AG09319 (cell line): Measurements from ENCODE around the gene ADAMTS19.
"Not testable (repeated sequence)": the region's sequence is repeated elsewhere in the genome, so short reads cannot be mapped to it uniquely, and the experiment has no call there.

Experiments
- DNase-seq: peaks from one replicate; pipeline ENCODE4 v3.0.0-alpha.2; 2010; ENCODE audit warnings: low read depth; ENCODE audit errors: extremely low read depth
- CTCF ChIP-seq: IDR thresholded peaks from 2 replicates; pipeline ENCODE4 v1.5.1; 2011; ENCODE audit warnings: low read depth, mild to moderate bottlenecking, inconsistent platforms, low read length, moderate library complexity

The ADAMTS19 gene

GRCh38 chr5:129619782-129620181, 159.7 kb downstream of the ADAMTS19 start:
- no peak for DNase-seq
- no peak for TF ChIP-seq CTCF

GRCh38 chr5:129622531-129622930, 162.4 kb downstream of the ADAMTS19 start:
- no peak for DNase-seq
- TF ChIP-seq CTCF: no peak

GRCh38 chr5:129629575-129629974, 169.5 kb downstream of the ADAMTS19 start:
- TF ChIP-seq CTCF: no peak
- no peak for DNase-seq

DNA sequence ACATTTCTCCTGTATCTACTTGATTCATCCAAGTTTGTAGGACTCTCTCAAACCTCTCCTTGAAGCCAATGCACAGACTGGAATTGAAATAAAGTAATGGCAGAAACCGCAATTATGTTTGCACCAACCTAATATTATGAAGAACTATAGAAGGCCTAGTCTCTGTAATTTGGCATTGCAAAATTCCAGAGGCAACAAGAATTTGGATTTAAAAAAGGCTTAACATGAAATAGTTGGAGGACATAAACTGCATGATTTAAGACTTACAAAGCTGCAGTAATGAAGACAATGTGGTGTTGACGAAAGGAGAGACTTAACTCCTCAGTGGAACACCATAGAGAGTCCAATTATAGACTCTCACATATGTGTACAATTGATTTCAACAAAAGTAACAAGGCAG, 170.0 kb downstream of the ADAMTS19 start:
- DNase-seq: no peak
- TF ChIP-seq CTCF: no peak

GRCh38 chr5:129631961-129632360, 171.9 kb downstream of the ADAMTS19 start:
- no peak for TF ChIP-seq CTCF
- no peak for DNase-seq

DNA sequence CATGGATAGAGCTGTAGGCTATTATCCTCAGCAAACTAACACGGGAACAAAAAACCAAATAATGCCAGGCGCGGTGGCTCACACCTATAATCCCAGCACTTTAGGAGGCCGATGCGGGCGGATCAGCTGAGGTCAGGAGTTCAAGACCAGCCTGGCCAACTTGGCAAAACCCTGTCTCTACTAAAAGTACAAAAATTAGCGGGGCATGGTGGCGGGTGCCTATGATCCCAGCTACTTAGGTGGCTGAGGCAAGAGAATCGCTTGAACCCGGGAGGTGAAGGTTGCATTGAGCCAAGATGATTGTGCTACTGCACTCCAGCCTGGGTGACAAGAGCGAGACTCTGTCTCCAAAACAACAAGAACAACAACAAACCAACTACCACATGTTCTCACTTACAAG, 177.4 kb downstream of the ADAMTS19 start:
- DNase-seq: not testable (repeated sequence)

- no peak for DNase-seq
- no peak for TF ChIP-seq CTCF
These were observed 179.2 kb downstream of the ADAMTS19 start for GRCh38 chr5:129639331-129639730.

GRCh38 chr5:129652349-129653056, 192.4 kb downstream of the ADAMTS19 start:
- DNase-seq: no peak

More at GRCh38 chr5:129652349-129653056, 192.4 kb downstream of the ADAMTS19 start:
- TF ChIP-seq CTCF: no peak
